SIG-M5 (cell line): ENCODE data around the gene PSMB7.

ENCODE experiments used
- DNase-seq: peaks from one replicate; lab custom pipeline; 2025; lab: John Stamatoyannopoulos, UW

Gene PSMB7

DNA sequence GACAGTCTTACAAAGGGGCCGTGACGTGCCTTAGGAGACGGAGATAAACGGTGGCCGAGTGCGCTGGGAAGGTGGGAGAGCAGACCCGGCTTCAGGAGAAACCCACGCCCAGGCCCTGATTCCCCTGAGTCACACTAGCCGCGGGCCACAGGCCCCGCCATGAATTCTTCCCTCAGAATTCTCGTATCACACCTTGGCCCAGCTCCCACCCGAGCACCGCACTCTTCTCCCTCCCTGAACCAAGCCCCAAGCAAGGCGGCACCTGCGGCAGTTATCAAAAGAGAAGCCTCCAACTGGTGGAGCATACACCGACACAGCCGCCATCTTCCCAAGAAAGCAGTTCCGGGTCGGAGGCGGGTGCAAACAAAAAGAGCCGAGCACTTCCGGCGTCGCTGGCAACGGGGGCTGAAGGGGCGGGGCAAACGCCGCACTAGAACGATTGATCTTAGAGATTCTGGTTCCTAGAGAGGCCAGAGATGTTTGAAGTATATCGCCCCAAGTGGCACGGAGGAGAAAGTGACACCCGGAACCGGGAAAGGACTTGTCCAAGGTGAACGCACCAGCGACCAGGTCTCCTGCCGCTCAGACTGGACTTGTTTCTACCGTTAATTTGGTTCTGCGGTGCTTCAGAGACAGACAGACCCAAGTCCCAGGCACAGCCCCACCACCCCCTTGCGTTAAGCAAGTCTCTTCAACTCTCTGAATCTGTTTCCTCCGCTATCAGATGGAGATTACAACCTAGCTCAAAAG, at the start of gene PSMB7:
PSMB7 (minus strand) TSS at position 341 of the 750 bp plus-strand sequence; CDS start at position 324, 17 bp downstream.
- DNase-seq, result peak; percentile 87

DNA sequence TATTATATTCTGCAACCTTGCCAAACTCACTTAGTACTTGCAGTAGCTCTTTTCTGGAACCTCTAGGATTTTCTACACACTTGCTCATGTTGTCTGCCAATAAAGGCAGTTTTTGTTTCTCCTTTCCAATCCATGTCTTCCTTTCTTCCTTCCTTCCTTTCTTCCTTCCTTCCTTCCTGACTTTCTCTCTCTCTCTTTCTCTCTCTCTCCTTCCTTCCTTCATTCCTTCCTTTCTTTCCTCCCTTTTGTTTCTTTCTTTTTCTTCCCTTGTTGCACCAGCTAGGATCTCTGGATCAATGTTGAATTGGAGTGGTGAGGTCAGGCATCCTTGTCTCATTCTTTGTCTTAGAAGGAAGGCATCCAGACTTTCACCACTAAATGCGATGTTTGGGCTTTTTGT, 47.5 kb upstream of the PSMB7 start:
- no peak for DNase-seq

DNA sequence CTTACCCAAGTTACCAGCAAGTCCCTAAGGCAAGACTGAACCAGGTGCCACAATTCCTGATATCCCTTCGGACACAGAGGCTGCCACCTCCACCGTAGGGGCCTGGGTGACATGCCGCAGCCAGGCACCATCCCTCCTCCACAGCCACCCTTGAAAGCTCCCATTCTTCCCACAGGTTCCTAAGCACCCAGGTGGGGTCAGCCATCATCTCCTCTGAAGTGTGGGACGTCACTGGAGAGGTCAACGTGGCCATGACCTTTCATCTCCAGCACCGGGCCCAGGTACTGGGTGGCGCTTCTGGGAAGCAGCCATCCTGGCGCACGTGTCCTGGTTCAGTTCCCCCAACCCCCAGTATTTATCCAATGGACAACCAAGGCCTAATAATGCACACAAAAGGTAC, 43.2 kb upstream of the PSMB7 start:
- DNase-seq, result no peak

DNA sequence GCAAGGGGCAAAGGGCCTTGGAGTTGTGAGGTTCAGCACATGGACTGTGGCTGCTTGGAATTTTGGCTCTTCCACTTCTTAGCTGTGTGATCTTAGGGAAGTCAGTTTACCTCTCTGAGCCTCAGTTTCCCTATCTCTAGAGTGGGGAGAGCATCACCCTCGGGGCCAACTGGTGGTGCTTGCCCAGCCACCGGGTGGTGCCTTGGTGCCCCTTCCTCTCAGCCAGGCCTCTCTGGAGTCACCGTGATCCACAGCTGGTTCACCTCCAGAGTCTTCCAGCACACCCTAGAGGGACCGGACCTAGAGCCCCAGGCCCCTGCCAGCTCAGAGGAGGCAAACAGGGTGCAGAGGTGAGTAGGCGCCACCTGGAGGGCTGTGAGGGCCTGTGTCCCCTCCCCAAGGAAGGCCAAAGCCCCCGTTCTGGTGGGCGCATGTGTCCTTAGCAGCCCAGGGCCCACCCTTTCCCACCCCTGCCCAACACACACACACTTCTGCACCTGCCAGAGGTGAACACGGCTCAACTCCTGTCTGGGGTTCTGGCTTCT, 42.7 kb upstream of the PSMB7 start:
- DNase-seq, result no peak

DNA sequence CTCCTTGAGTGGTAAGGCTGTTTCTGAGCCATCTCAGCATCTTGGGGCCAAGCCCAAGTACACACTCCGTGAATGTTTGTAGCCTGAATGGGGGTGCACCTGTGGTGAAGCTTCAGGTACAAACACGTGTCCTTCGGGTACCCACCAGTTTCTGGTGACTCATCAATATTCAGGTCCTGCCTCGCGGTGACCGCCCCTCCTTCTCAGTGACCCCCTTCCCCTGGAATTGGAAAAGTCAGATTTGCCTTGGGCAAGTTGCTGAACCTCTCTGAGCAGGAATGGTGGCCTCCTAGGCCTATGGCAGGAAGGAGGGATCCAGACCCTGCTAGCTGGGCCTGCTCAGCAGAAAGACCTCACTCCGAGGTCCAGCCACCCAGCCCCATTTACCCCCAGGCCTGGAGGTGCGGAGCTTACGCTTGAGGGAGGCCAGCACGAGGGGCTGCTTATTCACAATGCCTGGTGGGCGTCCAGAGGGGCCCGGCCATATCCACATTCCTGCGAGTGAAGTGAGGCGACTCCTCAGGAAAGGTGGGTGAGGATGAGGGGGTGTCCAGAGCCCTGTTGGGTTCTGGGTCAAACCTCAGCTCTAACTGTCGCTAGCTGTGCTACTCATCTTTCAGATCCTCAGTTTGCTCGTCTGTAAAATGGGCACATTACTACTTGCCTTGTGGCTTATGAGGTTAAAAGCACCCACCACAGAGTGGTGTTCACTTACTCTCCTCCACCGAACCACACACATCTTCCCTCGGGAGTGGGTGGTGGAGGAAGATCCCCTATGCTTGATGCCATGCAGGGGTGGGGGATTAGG, 42.0 kb upstream of the PSMB7 start:
- DNase-seq, result no peak

DNA sequence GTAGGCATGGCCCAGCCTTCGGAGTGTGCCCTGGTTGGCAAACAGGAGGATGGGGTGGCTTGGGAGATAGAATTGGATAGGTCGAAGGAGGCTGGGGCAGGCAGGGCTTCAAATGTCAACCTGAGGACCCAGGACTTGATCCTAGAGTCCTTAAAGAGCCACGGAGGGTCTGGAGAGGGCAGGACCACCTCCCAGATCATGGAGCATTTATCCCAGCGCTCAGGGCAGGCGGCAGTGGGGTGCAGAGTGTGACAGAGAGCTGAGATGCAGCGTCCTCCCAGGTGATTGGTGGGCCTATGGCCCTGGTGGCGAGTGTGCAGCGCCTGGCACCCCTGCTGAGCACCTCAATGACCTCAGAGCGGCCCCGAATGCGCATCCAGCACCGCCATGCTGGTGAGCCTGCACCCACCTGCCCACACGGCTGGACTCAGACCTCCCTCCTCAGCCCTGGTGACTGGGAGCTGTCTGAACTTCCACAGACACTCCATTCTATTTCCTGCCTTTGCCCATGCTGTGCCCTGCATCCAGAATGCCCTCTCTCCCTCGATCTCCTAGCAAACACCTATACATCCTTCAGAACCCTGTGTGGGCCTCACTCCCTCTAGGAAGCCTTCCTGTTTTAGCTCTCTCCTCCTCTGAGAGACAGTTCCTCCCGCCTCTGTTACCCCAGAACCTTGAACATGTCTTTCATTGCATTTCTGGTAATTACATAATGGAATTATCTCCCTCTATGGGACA, 41.3 kb upstream of the PSMB7 start:
- DNase-seq, result no peak

DNA sequence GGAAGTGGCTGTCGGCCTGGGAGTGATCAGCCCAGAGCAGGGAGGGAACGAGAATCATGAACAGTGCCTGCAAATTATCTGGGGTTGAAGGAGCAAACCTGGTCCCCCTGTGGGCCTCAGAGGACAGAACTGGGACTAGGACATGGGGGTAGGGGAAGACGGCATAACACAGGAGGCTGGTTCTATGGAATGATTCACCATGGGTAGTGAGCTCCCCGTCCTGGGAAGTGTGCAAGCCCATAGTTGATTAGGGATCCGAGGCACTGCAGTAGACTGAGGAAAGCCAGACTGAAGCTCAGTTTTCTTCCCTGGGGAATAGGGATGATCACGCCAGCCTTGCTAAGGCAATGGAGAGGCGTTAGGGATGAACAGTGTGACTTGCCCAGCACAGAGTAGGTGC, 40.6 kb upstream of the PSMB7 start:
- no peak for DNase-seq

DNA sequence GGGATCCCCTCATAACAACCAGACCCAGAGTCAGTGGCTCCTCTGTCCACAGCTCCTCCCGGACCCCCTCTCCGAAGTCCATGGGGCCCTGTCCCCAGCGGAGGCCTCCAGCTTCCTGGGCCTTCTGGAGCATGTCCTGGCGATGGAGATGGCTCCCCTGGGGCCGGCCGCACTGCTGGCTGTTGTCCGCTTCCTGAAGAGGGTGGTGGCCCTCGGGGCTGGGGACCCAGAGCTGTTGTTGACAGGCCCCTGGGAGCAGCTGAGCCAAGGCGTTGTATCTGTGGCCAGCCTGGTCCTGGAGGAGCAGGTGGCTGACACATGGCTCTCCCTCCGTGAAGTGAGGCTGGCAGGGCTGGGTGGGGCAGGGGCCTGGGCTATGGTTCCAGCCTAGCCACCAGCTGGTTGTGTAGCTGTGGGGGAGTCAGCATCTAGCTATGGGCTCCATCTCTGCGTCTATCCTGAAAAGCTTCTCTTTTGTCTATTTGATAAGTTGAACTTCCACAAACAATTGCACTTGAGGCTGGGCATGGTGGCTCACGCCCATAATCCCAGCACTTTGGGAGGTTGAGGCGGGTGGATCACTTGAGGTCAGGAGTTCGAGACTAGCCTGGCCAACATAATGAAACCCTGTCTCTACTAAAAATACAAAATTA, 39.7 kb upstream of the PSMB7 start:
- no peak for DNase-seq

DNA sequence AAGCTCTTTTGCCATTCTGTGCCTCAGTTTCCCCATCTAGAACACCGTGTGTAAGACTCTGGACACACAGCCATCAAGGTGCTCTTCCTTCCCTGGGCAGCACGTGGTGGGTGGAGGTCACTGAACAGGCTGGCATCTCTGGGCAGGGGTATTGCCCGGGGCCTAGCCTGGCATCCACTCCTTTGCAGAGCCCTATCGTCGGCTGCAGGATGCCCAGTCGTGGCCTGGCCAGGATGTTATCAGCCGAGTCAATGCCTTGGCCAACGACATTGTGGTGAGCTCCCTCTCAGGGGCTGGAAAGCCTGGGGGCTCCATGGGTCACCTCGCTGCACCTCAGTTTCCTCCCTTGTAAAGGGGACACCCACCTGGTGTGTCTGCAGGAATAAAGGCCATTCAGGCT, 39.1 kb upstream of the PSMB7 start:
- no peak for DNase-seq

DNA sequence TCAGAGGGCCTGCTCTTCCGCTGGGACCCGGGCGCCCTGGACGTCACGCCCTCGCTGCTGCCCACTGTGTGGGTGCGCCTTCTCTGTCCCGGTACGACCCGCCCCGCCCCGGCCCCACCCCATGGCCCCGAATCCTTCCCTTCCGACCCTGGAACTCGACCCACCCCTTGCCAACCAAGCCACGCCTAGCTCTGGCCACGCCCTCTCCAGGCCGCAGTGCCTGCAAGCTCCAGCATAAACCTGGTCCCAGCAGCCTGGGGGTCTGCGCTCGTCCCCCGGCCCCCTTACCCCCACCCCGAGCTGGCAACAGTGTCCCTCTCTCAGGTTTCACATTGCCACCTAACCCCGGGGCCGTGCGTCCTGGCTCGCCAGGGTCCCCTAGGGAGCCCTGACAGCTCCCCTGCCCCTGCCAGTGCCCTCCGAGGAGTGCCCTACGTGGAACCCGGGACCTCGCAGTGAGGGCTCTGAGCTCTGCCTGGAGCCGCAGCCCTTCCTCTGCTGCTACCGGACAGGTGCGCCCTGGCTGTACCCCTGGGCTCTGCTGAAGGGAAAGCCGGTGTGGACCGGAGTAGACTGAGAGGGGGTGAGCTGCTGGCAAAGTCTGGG, 38.4 kb upstream of the PSMB7 start:
- no peak for DNase-seq

DNA sequence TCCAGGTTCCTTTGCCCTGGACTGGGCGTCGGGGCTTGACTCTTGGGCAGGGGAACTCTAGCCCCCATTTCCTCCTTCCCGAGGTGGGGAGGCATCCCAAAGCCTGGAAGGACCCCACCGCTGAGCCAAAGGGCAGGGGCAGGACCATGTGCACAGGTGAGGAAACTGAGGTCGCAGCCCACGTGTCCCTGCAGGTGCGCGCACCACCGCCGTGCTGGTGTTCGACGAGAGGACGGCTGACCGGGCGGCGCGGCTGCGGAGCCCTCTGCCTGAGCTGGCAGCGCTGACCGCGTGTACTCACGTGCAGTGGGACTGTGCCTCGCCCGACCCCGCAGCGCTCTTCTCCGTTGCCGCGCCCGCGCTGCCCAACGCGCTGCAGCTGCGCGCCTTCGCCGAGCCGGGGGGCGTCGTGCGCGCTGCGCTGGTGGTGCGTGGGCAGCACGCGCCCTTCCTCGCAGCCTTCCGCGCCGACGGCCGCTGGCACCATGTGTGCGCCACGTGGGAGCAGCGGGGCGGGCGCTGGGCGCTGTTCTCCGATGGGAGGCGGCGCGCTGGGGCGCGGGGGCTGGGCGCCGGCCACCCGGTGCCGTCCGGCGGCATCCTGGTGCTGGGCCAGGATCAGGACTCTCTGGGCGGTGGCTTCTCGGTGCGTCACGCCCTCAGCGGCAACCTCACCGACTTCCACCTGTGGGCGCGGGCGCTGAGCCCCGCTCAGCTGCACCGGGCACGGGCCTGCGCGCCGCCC, 37.8 kb upstream of the PSMB7 start:
- no peak for DNase-seq

DNA sequence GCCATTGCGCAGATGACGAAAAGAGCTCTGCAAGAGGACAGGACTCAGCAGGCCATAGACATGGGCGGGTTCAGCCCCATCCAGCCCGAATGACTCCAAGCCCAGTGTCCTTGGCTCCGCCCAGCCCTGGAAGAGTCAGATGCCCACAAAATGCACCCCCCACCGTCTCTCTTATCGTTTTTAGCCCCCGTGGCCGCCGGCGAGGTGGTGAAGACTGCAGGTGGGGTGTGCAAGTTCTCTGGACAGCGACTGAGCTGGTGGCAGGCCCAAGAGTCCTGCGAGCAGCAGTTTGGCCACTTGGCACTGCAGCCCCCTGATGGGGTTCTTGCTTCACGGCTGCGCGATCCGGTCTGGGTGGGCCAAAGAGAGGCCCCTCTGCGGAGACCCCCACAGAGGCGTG, 37.1 kb upstream of the PSMB7 start:
- no peak for DNase-seq

DNA sequence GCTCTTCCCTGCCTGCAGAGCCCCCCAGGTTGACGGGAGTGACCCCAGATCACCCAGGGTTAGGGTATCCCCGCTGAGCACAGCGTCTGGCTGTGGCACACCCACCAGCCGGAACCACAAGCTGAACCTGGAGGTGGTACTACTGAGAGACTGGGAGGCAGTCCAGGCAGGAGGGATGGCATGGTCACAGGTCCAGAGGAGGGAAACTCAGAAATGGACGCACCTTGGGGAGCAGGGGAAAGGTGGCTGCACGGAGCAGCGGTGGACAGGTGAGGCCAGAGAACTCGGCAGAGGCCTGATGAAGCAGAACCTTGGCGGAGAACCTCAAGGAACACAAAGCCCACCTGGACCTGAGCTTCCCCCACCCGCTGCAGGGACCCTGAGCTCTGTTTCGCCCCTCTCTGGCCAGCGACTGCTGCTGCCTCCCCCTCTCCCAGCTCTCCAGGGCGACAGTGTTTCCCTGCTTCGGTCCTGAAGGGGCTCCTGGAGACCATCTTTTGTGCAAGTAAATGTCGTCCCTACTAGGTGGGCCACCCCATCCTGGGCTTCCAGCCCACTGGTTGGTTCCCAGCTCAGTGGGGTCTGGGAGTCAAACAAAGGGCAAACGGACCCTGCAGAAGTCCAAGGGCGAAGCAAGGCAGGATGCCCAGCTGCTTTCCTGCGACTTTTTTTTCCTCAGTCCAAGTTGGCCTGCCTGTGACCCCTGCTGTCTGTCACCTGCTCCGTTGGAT, 35.9 kb upstream of the PSMB7 start:
- no peak for DNase-seq

DNA sequence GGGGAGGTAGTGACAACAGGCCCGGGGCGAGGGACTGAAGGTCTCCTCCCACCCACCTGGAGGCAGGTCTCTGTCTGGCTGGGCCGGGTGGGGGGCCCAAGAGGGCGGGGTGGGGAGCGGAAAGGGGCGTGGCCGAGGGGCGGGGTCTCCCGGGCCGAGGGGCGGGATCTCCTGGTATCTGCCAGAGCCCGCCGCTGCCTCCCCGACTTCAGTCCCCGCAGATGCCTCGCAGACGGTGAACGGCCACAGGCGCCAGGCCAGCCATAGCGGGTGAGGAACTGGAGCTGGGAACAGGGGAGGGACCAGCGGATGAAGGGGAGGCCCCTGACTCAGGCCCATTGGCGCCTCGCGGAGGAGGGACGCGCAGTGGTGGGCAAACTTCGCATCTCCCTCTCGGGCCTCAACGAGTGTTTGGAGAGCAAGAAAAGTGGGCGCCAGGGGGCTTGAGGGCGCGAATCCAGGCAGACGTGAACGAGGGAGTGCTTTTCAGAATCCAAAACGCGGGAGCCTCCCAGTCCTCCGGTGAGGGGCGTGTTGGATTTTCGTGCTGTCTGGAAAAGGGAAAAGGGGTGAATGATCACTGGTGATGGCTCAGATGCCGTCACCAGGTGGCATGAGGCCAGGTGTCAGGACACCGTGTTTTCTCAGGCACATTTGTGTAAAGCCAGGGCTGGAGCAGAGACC, 35.1 kb upstream of the PSMB7 start, which contains the start of gene ADGRD2:
ADGRD2 (plus strand) TSS at position 211 of the 684 bp plus-strand sequence. CDS start 1,216 bp downstream, outside the sequence.
- no peak for DNase-seq

DNA sequence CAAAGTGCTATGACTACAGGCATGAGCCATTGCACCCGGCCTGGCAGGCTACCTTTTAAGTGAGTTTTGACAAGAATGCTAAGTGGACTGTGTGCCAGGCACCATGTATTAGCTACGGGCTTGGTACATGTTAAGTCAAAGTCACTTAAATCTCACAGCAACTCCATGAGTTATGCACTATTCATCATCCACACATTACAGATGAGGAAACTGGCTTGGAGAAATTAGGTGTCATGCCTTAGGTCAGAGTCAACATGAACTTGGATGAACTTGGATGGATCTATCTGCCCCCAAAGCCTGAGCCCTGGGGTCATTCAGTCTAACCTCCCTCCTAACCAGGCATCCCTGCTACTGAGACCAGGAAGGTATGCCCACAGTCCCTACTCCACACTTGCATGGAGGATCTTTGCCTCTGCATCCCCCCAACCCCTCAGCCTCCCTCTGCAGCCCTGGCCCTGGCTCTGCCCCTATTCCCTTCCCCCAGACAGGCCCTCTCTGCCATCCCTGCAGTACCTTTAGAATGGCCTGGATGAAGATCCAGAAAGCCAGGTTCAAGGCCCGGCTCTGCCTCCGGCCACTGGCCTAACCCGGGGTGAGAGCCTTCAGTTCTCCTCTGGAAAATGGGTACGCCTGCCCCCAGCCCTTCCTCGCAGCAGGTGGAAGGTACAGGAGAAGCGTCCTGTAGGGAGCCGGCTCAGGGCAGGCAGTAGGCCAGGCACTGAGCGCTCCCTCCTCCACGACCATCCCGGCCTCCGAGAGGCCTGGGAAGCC, 34.3 kb upstream of the PSMB7 start:
- DNase-seq, result no peak

DNA sequence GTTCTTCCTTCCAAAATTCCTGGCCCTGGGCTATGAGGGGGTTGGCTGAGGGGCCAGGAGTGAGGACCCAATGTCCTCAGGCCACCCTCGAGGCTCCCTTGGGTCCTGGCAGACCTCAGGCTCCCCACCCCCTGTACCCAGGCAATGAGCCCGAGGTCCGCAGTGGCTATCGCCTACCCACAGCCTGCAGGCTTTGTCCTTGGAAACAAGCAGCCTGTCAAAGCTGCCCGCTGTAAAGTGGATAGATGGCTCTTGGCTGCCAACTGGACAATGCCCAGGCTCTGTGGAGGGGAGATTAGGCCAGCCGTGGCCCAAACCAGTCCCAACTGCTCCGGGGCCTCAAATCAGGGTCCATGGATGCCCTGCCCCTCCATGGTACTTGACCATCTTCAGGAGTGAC, 32.8 kb upstream of the PSMB7 start:
- no peak for DNase-seq

DNA sequence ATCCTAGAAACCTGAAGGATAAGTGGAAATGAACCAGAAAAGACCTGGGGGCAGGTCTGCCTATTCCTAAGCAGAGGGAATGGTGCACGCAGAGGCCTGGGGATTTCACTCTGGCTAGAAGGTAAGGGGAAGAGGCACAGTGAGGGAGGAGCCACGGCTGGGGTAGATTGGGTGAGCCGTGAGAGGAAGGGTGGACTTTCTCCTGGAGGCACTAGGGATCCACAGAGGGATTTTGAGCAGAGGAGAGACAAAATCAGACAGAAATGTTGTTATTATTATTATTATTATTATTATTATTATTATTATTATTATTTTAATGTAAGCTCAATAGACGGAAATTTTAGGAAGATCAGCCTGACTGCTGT, 32.0 kb upstream of the PSMB7 start:
- no peak for DNase-seq

DNA sequence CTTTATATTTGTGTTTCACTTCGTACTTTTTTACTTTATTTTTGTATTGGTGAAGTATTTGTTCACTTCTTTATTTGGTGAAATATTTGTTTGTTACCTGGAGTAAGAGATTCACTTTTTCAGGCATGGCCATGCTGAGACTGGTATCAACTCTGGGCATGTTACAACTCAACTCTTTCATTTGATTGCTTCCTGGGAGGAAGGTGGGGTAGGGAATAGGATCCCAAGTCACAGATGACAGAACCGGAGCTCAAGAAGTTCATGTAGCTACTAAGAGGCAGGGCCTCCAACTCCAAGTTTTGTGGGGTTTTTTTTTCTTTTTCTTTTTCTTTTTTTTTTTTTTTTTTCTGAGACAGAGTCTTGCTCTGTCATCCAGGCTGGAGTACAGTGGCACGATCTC, 28.9 kb upstream of the PSMB7 start:
- no peak for DNase-seq

DNA sequence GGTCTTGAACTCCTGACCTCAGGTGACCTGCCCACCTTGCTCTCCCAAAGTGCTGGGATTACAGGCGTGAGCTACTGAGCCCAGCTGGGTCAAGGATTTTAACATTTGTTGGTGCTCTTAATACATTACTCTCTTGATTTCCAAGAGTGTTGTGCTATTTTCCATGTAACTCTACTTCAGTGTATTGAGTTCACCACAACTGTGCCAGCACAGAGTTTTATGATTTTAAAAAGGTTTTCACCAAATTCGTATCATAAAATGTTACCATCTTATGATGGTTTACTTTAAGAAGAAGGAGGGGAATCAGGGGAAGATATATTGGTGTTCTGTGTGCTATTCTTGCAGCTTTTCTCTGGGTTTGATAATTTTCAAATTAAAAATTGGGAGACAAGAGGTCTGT, 28.4 kb upstream of the PSMB7 start:
- DNase-seq, result no peak
